NCI-H1436 (cell line): ENCODE measurements around the gene RAD51C.
"Not testable (repeated sequence)": the region's sequence is repeated elsewhere in the genome, so short reads cannot be mapped to it uniquely, and the experiment has no call there.

Experiments used
- DNase-seq: peaks from one replicate; lab custom pipeline; 2025; lab: John Stamatoyannopoulos, UW

Gene RAD51C

DNA sequence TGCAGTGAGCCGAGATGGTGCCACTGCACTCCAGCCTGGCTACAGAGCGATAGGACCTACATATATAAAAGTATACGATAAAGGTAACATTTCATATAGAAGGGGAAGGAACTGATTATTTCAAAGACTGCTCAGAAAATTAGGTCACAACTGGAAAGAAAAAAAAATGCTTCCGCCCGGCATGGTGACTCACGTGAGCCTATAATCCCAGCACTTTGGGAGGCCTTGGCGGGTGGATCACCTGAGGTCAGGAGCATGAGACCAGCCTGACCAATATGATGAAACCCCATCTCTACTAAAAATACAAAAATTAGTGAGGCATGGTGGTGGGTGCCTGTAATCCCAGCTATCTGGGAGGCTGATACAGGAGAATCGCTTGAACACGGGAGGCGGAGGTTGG, 8.4 kb upstream of the RAD51C start:
- no peak for DNase-seq

DNA sequence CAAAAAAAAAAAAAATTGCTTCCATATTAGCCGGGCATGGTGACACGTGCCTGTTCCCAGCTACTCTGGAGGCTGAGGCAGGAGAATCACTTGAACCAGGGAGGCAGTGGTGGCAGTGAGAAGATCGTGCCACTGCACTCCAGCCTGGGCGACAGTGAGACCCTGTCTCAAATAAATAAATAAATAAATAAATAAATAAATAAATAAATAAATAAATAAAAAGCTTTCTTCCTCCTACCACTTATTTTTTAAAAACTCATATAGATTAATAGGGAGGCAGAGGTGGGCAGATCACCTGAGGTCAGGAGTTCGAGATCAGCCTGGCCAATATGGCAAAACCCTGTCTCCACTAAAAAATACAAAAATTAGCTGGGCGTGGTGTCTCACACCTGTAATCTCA, 7.9 kb upstream of the RAD51C start:
- not testable (repeated sequence) for DNase-seq

DNA sequence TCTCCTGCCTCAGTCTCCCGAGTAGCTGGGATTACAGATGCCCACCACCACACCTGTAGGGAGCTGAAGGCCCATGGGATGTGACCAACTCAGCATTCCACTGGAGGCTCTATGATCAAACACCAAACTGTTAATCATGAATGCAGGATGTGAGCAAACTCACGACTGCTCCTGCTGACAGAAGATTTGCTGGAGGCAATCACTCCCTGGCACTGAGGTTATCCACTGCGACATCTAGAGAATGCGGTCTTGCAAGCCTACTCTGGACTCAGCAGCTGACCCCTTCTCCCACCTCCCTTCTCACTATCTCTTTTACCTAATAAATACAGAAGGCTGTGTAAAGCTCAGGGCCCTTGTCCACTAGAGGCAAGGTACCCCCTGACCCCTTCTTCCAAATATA, 5.4 kb upstream of the RAD51C start:
- DNase-seq, result no peak

DNA sequence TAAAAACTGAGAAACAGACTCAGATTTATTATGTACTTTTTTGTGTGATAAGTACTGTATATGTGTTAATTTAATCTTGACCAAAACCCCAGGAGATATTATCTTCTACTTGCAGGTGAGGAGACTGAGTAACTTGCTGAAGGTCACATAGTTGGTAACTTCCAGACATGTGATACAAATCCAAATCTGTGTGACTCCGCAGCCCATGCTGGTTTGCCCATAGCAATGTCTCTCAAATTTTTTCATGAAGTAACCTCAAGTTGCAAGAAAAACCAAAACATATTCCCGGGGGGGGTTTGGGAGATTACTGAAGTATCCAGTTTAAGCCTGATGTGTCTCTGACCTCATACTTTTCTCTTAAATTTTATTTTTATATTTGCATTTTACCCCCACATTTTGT, 3.9 kb upstream of the RAD51C start:
- no peak for DNase-seq

DNA sequence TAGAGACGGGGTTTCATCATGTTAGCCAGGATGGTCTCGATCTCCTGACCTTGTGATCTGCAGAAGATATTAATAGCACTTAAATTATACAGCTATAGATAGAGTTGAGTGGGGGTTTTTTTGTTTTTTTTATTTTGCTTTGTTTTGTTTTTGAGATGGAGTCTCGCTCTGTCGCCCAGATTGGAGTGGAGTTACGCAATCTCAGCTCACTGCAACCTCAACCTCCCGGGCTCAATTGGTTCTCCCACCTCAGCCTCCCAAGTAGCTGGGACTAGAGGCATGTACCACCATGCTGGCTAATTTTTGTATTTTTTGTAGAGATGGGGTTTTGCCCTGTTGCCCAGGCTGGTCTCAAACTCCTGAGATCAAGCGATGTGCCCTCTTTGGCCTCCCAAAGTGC, 2.4 kb upstream of the RAD51C start:
- DNase-seq, result not testable (repeated sequence)

DNA sequence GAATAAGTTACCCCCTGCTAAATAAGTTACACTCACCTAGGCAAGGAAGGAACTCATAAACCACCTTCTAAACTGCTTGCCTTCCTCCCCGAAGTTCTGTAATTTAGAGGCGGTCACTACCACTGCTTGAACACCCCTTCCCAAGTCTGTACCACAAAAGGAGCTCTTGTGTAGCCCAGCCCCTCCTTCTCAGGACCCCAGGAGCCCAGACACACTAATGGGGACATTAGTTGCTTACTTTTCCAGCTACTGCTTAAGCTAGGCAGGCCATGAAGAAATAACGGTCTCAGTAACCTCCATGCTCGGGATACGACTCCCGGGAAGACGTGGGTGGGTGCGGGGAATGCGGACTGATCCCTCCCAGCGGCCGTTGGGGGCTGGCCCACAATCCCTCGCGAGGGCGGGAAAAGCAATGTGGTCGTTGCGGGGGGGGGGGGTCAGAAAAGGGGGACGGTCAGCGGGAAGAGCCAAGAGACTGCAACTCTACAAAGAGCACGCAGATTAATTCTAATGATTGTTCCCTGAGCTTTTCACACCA, 632 bp upstream of the RAD51C start, which contains the start of gene TEX14:
TSS of gene TEX14 (minus strand) at position 345 of the 538 bp plus-strand sequence. CDS start 40,044 bp downstream, outside the sequence.
- DNase-seq, result no peak

DNA sequence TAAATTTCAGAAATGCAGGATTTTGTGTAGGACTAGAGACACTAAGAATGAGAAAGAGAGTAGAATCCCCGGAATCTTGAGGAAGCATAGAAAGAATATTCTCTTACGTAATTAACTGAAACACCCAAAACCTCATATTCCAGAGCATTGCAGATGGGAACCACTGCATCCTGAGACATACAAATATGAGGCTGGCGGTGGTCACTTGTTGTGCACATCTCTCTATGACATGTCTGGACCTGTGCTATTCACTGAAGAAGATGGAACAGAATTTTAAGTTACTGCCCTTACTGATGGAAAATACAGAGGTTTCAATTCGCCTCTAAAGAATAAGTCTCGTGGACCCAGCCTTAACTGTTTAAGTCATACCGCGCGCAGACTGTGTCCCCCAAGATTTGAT, 806 bp downstream of the RAD51C start:
- no peak for DNase-seq

DNA sequence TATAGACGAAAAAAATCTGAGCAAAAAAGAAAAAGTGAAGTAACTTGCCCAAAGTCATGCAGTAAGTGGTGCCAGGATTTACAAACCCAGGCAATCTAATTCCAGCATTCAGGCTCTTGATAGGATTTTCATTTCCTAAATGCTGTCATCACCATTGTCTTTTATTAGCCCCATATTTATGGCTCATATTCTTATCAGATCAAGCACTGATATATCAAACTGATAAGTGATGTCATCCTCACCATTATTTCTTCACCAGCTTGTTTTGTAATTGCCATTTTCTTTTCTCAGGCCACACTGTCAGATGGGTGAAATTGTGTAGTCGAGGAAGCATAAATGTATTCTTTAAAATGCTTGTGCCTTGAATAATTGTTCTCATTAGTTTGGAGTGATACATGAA, 1.3 kb downstream of the RAD51C start:
- DNase-seq, result no peak

DNA sequence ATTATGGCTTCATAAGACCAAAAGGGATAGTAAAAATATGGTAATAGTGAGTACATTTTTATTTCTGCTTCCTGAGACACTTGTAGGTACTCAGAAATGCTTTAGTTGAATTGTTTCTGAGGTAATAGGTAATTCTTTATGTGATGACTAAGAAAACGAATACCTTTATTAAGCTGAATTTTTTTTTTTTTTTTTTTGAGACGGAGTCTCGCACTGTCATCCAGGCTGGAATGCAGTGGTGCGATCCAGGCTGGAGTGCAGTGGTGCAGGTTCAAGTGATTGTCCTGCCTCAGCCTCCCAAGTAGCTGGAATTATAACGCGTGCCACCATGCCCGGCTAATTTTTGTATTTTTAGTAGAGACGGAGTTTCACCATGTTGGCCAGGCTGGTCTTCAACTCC, 1.9 kb downstream of the RAD51C start:
- DNase-seq, result no peak

DNA sequence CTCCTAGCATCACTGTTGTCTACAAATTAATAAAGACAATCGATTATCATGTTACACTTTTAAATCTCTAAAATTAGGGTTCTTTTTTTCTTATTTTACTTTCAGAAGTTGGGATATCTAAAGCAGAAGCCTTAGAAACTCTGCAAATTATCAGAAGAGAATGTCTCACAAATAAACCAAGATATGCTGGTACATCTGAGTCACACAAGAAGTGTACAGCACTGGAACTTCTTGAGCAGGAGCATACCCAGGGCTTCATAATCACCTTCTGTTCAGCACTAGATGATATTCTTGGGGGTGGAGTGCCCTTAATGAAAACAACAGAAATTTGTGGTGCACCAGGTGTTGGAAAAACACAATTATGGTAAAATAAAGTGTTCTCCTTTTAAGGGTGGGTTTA, 2.4 kb downstream of the RAD51C start:
- DNase-seq, result no peak

DNA sequence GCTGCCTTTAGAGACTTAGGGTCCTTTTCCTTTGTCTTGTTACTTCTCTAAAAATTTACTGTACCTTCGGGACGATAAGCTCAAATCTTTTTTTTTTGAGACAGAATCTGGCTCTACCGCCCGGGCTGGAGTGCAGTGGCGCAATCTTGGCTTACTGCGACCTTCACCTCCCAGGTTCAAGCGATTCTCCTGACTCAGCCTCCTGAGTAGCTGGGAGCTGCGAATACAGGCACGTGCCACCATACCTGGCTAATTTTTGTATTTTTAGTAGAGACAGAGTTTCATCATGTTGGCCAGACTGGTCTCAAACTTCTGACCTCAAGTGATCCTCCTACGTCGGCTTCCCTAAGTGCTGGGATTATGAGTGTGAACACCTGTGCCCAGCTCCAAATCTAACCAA, 7.4 kb downstream of the RAD51C start:
- DNase-seq, result no peak

DNA sequence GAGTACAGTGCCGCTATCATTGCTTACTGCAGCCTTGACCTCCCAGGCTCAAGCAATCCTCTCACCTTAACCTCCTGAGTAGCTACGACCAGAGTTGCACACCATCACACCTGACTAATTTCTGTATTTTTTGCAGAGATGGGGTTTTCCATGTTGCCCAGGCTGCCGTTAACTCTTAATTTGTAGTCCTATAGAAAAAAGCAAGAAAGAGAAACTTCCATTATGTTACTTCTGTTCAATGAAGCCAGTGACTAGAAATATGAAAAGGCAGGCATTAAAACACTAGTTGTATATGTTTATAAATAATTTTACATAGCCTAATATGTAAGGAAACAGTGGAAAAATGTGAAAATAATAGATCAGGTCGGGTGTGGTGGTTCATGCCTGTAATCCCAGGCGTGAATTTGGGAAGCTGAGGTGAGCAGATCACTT, 9.7 kb downstream of the RAD51C start:
- no peak for DNase-seq

DNA sequence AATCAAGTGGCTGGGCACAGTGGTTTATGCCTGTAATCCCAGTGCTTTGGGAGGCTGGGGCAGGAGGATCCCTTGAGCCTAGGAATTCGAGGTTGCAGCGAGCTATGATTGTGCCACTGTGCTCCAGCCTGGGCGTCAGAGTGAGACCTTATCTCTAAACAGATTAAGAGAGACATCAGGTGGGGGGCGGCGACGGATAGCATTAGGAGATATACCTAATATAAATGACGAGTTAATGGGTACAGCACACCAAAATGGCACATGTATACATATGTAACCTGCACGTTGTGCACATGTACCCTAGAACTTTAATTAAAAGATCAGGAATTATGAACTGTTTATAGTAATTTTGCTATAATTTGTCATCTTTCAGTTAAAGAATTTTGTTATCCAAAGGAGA, 10.3 kb downstream of the RAD51C start:
- no peak for DNase-seq

DNA sequence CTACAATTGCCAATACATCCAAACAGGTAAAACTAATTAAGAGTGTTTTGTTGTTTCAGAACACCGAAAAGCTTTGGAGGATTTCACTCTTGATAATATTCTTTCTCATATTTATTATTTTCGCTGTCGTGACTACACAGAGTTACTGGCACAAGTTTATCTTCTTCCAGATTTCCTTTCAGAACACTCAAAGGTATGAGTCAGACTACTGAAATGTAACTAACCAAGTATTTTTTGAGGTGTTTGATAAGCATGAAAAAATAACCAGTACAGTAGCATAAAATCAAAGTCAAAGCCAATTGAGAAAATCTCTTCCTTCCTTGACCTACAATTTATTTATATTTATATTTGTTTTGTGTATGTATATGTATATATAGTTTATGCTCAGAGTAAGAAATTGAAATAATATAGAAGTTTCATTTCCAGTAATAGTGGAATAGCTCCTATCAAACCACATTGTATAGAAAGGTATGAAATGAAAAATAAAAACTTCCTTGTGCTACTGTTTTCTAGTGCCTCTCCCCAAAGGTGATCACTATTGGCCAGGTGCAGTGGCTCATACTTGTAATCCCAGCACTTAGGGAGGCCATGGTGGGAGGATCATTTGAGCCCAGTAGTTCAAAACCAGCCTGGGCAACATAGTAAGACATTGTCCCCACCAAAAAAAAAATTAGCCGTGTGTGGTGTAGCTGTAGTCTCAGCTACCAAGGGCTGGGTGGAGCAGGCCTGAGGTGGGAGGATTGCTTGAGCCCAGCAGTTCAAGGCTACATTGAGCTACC, 10.9 kb downstream of the RAD51C start:
- DNase-seq, result no peak

DNA sequence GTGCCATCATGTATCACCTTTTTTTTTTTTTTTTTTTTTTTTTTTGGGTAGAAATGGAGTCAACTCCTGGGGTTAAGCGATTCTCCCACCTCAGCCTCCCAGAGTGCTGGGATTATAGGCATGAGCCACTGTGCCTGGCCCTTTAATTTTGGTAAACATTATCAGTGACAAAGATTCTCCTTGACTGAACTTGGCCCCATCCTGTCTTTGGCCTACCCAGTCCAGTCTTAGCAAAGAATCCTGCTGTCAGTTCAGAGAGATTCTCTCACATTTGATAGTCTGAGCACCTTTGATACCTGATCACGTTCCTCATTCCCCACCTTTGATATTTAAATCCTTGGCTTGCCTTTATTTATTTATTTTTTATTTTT, 11.5 kb downstream of the RAD51C start:
- DNase-seq, result no peak

DNA sequence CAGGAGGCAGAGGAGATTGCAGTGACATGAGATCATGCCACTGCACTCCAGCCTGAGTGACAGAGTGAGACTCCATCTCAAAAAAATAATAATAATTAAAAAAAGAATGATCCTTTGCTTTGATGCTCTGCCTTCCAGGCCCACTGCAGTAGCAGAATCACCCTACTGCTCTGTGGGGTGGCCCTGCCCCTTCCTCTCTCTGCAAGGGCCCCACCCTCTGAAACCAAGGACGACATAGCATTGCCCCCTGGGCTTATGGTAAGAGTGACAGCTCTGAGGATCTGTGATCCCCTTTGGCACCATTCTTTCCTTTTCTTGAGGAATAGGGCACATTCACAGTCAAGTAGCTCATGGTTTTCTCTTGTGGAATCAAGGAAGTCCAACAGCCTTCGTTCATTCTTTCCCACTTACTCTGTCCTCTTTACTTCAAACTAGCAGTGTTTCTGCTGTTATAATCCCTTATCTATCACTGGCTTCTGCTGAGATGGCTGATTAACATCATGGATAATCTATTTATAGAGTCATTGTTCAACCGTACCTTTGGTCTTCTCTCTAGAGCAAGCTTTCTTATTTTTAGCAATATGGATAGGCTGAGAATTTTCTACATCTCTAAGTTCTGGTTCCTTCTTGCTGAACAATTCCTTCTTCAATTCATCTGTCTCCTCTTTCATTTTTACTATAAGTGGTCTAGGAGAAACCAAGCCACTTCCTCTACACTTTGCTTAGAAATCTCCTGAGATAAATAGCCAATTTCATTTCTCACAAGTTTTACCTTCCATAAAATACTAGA, 14.1 kb downstream of the RAD51C start:
- no peak for DNase-seq

DNA sequence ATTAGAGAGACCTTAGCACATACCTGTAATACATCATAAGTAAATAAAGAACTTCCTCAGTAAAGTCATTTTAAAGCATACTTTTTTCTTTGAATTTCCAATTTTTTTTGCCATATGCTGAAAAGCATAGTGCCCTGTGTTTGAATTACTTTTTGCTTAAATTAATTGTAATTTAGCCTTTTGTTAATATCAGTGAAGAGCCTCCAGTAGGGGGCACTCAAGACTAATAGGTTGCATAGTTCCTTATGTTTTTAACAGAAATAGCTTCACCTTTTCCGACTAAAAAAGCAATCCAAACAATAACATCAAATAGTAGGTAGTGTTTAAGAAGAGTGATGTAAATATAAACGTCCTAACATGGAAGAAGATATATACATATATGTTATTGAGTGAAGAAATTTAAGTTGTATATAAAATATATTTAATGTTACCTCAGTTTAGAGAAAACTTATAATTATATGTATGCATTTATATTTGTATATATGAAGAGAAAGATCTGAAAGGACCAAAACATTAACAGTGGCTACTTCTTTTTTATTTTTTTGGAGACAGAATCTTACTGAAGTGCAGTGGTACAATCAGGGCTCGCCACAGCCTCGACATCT, 18.6 kb downstream of the RAD51C start:
- peak; percentile 64 for DNase-seq

DNA sequence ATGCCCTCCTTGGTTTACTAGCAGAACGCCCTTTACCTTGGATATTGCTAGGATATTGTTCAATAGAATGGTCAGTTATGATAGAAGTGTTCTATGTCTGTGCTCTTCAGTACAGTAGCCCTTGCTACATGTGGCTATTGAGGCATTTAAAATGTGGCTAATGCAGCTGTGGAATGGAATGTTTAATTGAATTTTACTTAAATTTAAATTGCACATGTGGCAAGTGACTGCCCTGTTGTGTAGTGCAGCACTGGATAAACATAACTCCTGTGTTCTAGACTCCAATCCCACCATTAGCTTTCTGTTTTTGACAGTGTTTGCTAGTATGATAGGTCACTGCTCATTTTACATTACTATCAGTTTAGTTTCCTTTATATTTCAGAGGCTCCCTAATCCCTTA, 29.9 kb downstream of the RAD51C start:
- no peak for DNase-seq

DNA sequence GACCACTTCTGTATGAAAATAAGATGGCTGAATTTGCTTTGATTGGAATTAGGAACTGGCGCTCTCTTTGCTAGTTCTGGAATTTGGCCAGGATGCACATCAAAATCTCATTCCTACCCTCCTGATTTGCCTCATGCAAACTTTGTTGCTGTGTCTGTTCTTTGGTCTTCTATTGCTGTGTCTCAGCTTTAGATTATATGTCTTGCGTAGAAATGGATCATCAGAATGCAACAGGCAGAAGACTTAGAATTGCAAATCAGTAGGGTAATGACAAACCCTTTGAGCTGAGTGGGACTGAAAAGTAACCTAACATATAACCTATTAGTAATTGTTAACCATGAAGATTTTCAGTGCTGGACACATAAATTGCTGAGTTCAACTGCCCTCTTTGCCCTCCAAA, 30.3 kb downstream of the RAD51C start:
- DNase-seq, result no peak

DNA sequence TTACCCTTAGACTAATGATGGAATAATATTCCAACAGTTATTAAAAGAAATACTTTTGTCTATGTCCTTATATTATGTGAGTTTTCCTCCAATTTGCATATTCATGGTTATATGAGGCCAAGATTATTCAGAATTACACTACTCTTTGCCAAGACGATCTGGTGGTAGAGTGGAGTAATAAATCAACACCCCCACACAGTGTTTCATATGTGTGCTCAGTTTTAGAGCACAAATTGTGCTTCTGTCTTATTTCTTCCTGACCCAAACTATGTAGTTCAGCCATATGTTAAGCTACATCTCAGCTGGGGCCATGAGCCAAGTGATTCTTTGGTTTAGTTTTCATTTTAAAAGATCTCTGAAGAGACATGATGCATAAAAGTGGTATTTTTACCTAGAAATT, 36.4 kb downstream of the RAD51C start:
- no peak for DNase-seq

DNA sequence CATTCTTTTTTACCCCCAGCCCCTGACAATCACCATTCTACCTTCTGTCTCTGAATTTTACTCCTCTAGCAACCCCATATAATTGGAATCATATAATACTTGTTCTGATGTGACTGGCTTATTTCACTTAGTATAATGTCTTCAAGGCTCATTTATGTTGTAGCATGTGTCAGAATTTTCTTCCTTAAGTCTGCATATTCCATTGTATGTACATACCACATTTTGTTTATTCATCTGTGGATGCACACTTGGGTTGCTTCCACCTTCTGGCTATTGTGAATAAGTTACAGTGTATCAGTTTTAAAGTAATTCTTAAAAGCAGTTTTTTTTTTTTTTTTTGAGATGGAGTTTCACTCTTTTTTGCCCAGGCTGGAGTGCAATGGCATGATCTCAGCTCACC, 38.5 kb downstream of the RAD51C start:
- DNase-seq, result no peak

DNA sequence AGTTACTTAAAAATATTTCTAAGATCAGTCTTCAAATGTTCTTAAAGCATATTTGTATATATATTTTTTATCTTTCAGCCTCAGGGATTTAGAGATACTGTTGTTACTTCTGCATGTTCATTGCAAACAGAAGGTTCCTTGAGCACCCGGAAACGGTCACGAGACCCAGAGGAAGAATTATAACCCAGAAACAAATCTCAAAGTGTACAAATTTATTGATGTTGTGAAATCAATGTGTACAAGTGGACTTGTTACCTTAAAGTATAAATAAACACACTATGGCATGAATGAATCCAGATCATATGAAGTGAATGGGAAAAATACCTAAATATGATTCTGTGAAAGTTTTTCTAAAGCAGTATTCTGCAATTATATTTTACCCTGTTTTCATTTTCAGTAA, 41.6 kb downstream of the RAD51C start:
- no peak for DNase-seq

DNA sequence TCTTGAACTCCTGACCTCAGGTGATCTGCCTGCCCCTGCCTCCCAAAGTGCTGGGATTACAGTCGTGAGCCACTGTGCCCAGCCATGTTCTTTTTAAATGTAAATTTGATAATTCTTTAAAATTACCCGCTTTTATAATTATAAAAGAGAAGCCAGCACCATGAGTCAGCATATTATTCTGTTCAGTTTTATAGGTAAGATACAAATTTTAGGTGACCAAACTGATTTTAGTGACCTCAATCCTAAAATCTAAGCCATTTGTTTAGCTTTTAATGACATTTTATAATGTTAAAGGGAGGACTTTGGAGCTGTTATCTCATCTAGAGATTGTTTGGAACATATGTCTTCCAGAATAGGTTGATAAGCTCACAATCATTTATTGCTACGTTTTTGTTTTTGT, 42.4 kb downstream of the RAD51C start:
- DNase-seq, result no peak
